Erythroblast (primary cell): ENCODE results near the gene CA6.

Source experiments
- GATA1 ChIP-seq: IDR thresholded peaks from 2 replicates; pipeline ENCODE4 v1.6.1; 2011; ENCODE audit warnings: low read depth, mild to moderate bottlenecking, control low read depth, low read length, moderate library complexity
- POLR2A ChIP-seq: IDR thresholded peaks from 2 replicates; pipeline ENCODE4 v1.6.1; 2011; ENCODE audit warnings: mild to moderate bottlenecking, low read length

GRCh38 chr1:8956461-8957349 lies 11.0 kb downstream of the CA6 start:
- TF ChIP-seq POLR2A: no peak
- TF ChIP-seq GATA1: no peak
